ENCODE data around the gene CDK16.

GRCh38 chrX:47214435-47215077 is 3.9 kb upstream of the CDK16 start:
- TF ChIP-seq CTCF (IDR thresholded peaks at IDR 0.05), result no peak
- no peak for TF ChIP-seq EP300 (IDR thresholded peaks at IDR 0.05)
- TF ChIP-seq POLR2A (IDR thresholded peaks at IDR 0.05), result no peak

Measured in suprapubic skin (tissue), 3 donors.